Measurements from ENCODE around the gene ZDHHC24.

DNA sequence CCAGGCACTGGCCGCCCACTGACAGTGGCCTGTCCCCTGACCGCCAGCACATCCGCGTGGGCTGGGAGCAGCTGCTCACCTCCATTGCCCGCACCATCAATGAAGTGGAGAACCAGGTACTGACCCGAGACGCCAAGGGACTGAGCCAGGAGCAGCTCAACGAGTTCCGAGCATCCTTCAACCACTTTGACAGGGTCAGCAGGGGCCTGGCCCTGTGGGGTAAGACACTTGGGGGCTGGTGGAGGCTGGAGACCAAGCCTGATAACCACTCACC is 16.1 kb upstream of the ZDHHC24 start:
- TF ChIP-seq, protein P1, sequence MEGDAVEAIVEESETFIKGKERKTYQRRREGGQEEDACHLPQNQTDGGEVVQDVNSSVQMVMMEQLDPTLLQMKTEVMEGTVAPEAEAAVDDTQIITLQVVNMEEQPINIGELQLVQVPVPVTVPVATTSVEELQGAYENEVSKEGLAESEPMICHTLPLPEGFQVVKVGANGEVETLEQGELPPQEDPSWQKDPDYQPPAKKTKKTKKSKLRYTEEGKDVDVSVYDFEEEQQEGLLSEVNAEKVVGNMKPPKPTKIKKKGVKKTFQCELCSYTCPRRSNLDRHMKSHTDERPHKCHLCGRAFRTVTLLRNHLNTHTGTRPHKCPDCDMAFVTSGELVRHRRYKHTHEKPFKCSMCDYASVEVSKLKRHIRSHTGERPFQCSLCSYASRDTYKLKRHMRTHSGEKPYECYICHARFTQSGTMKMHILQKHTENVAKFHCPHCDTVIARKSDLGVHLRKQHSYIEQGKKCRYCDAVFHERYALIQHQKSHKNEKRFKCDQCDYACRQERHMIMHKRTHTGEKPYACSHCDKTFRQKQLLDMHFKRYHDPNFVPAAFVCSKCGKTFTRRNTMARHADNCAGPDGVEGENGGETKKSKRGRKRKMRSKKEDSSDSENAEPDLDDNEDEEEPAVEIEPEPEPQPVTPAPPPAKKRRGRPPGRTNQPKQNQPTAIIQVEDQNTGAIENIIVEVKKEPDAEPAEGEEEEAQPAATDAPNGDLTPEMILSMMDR (IDR thresholded peaks at IDR 0.05), result no peak
- no peak for TF ChIP-seq POLR2AphosphoS5 (IDR thresholded peaks at IDR 0.05)
